Measurements from ENCODE around the gene SMYD5.

SMYD5 gene

GRCh38 chr2:73176881-73177644 lies 37.0 kb upstream of the SMYD5 start:
- Histone ChIP-seq H3K27me3 (ENCODE audit: low read length) (no peaks in the 10 kb centered on the region), H3F3A (ENCODE audit: insufficient read depth) (no peaks in the 10 kb centered on the region), H4K20me1 (ENCODE audit: low read depth, low read length) (no peaks in the 10 kb centered on the region), H3K36me3 (ENCODE audit: low read length) (no peaks in the 10 kb centered on the region), H3K4me3 (ENCODE audit: insufficient read depth, low read length, poor library complexity, severe bottlenecking) (peak overlapping the region; percentile 58), H3K9me3 (ENCODE audit: insufficient read depth, low read length) (no peaks in the 10 kb centered on the region), H3K9me2 (replicated peaks; ENCODE audit: insufficient read depth, low read length) (no peaks in the 10 kb centered on the region), H3K27ac (ENCODE audit: low read depth, low read length) (no peak overlapping the region), H3K9ac (ENCODE audit: low read length) (peak overlapping the region; percentile 60), H3K79me2 (ENCODE audit: insufficient read depth, low read length) (no peaks in the 10 kb centered on the region), H2AFZ (ENCODE audit: low read depth, low read length, severe bottlenecking) (peak overlapping the region; percentile 81), H3K4me2 (ENCODE audit: low read depth, low read length, poor library complexity, severe bottlenecking) (peak overlapping the region; percentile 68)
- peak; percentile 91 for TF ChIP-seq CTCF (IDR thresholded peaks at IDR 0.05; ENCODE audit: insufficient read depth, low read length, poor library complexity, severe bottlenecking)
- no peak for TF ChIP-seq EZH2phosphoT487 (conservative IDR thresholded peaks at IDR 0.05; ENCODE audit: low read length)

GRCh38 chr2:73177645-73178255 lies 36.3 kb upstream of the SMYD5 start:
- no peaks in the 10 kb centered on the region for H3K27me3 ChIP-seq (ENCODE audit: low read length)
- TF ChIP-seq CTCF (IDR thresholded peaks at IDR 0.05; ENCODE audit: insufficient read depth, low read length, poor library complexity, severe bottlenecking) (peak; percentile 6), EZH2phosphoT487 (conservative IDR thresholded peaks at IDR 0.05; ENCODE audit: low read length) (no peak)
- no peak overlapping the region for H3K4me3 ChIP-seq (ENCODE audit: insufficient read depth, low read length, poor library complexity, severe bottlenecking)
- H4K20me1 ChIP-seq (ENCODE audit: low read depth, low read length), result no peaks in the 10 kb centered on the region
- no peaks in the 10 kb centered on the region for H3K36me3 ChIP-seq (ENCODE audit: low read length)
- H3K9me2 ChIP-seq (replicated peaks; ENCODE audit: insufficient read depth, low read length), result no peaks in the 10 kb centered on the region
- H2AFZ ChIP-seq (ENCODE audit: low read depth, low read length, severe bottlenecking), result peak overlapping the region; percentile 81
- H3K9ac ChIP-seq (ENCODE audit: low read length), result peak overlapping the region; percentile 60
- H3K79me2 ChIP-seq (ENCODE audit: insufficient read depth, low read length), result no peaks in the 10 kb centered on the region
- H3K4me2 ChIP-seq (ENCODE audit: low read depth, low read length, poor library complexity, severe bottlenecking), result peak overlapping the region; percentile 68
- no peaks in the 10 kb centered on the region for H3F3A ChIP-seq (ENCODE audit: insufficient read depth)
- H3K9me3 ChIP-seq (ENCODE audit: insufficient read depth, low read length), result no peaks in the 10 kb centered on the region
- H3K27ac ChIP-seq (ENCODE audit: low read depth, low read length), result no peak overlapping the region

- H3K27ac ChIP-seq (ENCODE audit: low read depth, low read length), result no peak overlapping the region
- no peaks in the 10 kb centered on the region for H3K27me3 ChIP-seq (ENCODE audit: low read length)
- no peaks in the 10 kb centered on the region for H3K9me2 ChIP-seq (replicated peaks; ENCODE audit: insufficient read depth, low read length)
- H3K4me2 ChIP-seq (ENCODE audit: low read depth, low read length, poor library complexity, severe bottlenecking), result no peak overlapping the region
- no peaks in the 10 kb centered on the region for H3K9me3 ChIP-seq (ENCODE audit: insufficient read depth, low read length)
- no peak for TF ChIP-seq CTCF (IDR thresholded peaks at IDR 0.05; ENCODE audit: insufficient read depth, low read length, poor library complexity, severe bottlenecking)
- no peak for TF ChIP-seq EZH2phosphoT487 (conservative IDR thresholded peaks at IDR 0.05; ENCODE audit: low read length)
- no peaks in the 10 kb centered on the region for H3K36me3 ChIP-seq (ENCODE audit: low read length)
- no peaks in the 10 kb centered on the region for H3F3A ChIP-seq (ENCODE audit: insufficient read depth)
- H3K9ac ChIP-seq (ENCODE audit: low read length), result no peak overlapping the region
- no peaks in the 10 kb centered on the region for H4K20me1 ChIP-seq (ENCODE audit: low read depth, low read length)
- H3K79me2 ChIP-seq (ENCODE audit: insufficient read depth, low read length), result no peaks in the 10 kb centered on the region
- no peak overlapping the region for H2AFZ ChIP-seq (ENCODE audit: low read depth, low read length, severe bottlenecking)
- no peak overlapping the region for H3K4me3 ChIP-seq (ENCODE audit: insufficient read depth, low read length, poor library complexity, severe bottlenecking)
These were observed 28.1 kb upstream of the SMYD5 start for GRCh38 chr2:73185965-73186364.
